PC-9 (cell line): ENCODE measurements around the gene TELO2.

Experiments
- CTCF ChIP-seq: fragments of 200-600 bp; sonication (generic); conservative IDR thresholded peaks from 2 replicates; pipeline ENCODE4 v1.6.1; 2017; ENCODE audit warnings: mixed run types, antibody characterized with exemption, mild to moderate bottlenecking, moderate library complexity
- EZH2 ChIP-seq: fragments of 200-600 bp; sonication (generic); IDR thresholded peaks from 2 replicates; pipeline ENCODE4 v1.8.0; 2017; ENCODE audit warnings: antibody characterized with exemption, low read depth

GRCh38 chr16:1559446-1559975 is 66.4 kb downstream of the TELO2 start:
- TF ChIP-seq EZH2 (no peak), CTCF (no peak)
